Esophagus (tissue), 2 donors: ENCODE results near the gene NOL11. TPM values are rescaled to one million over a fixed set of nuclear protein-coding genes. Genes with fewer than 3 reads are reported as not detected.
A peak's percentile ranks its signal among the peaks of the same experiment; 100 is the strongest.
"Not testable (repeated sequence)": the region's sequence is repeated elsewhere in the genome, so short reads cannot be mapped to it uniquely, and the experiment has no call there.

Source experiments
- H3K27ac ChIP-seq, 2 donors: one replicate each; pipeline ENCODE4 v1.5.1; 2013; ENCODE audit warnings: low read depth in 2 of 2, mild to moderate bottlenecking in 2 of 2, inconsistent platforms in 1 of 2, low read length in 1 of 2, moderate library complexity in 1 of 2
- H3K27me3 ChIP-seq, 2 donors: one replicate each; pipeline ENCODE4 v1.6.1; 2013; ENCODE audit warnings: low read length in 2 of 2, control low read depth in 1 of 2, mild to moderate bottlenecking in 1 of 2; ENCODE audit not compliant: insufficient read depth in 2 of 2, control insufficient read depth in 1 of 2
- H3K36me3 ChIP-seq, 2 donors: one replicate each; pipeline ENCODE4 v1.6.1; 2013; ENCODE audit warnings: low read length in 1 of 2; ENCODE audit not compliant: control insufficient read depth in 2 of 2, insufficient read depth in 2 of 2
- H3K4me1 ChIP-seq, 2 donors: one replicate each; pipeline ENCODE4 v1.6.1; 2013; ENCODE audit warnings: low read length in 1 of 2; ENCODE audit not compliant: control insufficient read depth in 2 of 2, insufficient read depth in 2 of 2
- H3K4me3 ChIP-seq, 2 donors: one replicate each; pipeline ENCODE4 v1.5.1; 2013; ENCODE audit warnings: low read length in 2 of 2, mild to moderate bottlenecking in 2 of 2, low read depth in 1 of 2, moderate library complexity in 1 of 2
- H3K9me3 ChIP-seq, 2 donors: one replicate each; pipeline ENCODE4 v1.6.1; 2013; ENCODE audit warnings: mild to moderate bottlenecking in 2 of 2, low read depth in 1 of 2, low read length in 1 of 2, moderate library complexity in 1 of 2; ENCODE audit not compliant: control insufficient read depth in 2 of 2, insufficient read depth in 1 of 2
- WGBS, 2 donors: extraction: QIAGEN DNeasy Blood & Tissue Kit; methylation state at CpG; one replicate each; pipeline ENCODE4 v1.1.7; 2013; 5-methylcytosine and 5-hydroxymethylcytosine counted together
- polyA plus RNA-seq, 2 donors: library from polyadenylated mRNA; stranded (reverse); fragments of 200-250 nt; gene quantifications; one replicate each; pipeline ENCODE4 v1.2.3, GENCODE V29; 2013
- donor health status: healthy with polysubstance abuse.
- donor health status: Bipolar disorder and iron deficiency.

Gene NOL11
- polyA plus RNA-seq, 2 donors: 23.0 to 25.4 TPM

GRCh38 chr17:67747681-67748235, 30.0 kb downstream of the NOL11 start:
- 60 to 63% methylated on average over 2 of the region's 2 CpGs for WGBS, 2 donors
- Histone ChIP-seq H3K27me3 (no peaks in the 10 kb centered on the region), H3K27ac (no peak overlapping the region), H3K36me3 (peaks cover 0 to 7% of the 10 kb centered on the region in 2 donors), H3K4me3 (no peak overlapping the region), H3K9me3 (no peaks in the 10 kb centered on the region), H3K4me1 (peaks cover 0 to 6% of the 10 kb centered on the region in 2 donors)

- H3K4me1 ChIP-seq: peaks cover 0 to 6% of the 10 kb centered on the region in 2 donors
- H3K4me3 ChIP-seq: no peak overlapping the region
- H3K36me3 ChIP-seq: peaks cover 0 to 7% of the 10 kb centered on the region in 2 donors
- H3K27me3 ChIP-seq: no peaks in the 10 kb centered on the region
- H3K9me3 ChIP-seq: no peaks in the 10 kb centered on the region
- WGBS, 2 donors: 97 to 100% methylated on average over 4 of the region's 4 CpGs
- H3K27ac ChIP-seq: no peak overlapping the region
Measured at GRCh38 chr17:67750067-67750466, 32.3 kb downstream of the NOL11 start.

- peaks cover 0 to 7% of the 10 kb centered on the region in 2 donors for H3K36me3 ChIP-seq
- H3K4me3 ChIP-seq: no peak overlapping the region
- no peaks in the 10 kb centered on the region for H3K27me3 ChIP-seq
- H3K9me3 ChIP-seq: no peaks in the 10 kb centered on the region
- H3K4me1 ChIP-seq: peaks cover 0 to 6% of the 10 kb centered on the region in 2 donors
- 67 to 74% methylated on average over 9 of the region's 9 CpGs for WGBS, 2 donors
- H3K27ac ChIP-seq: peak overlapping the region; percentile 20 to 42
Measured at GRCh38 chr17:67751101-67752074, 33.7 kb downstream of the NOL11 start.

- not testable (repeated sequence) for H3K36me3 ChIP-seq, H3K9me3 ChIP-seq, H3K4me1 ChIP-seq, H3K27ac ChIP-seq, H3K4me3 ChIP-seq, H3K27me3 ChIP-seq
- 91 to 95% methylated on average over 3 of the region's 3 CpGs for WGBS, 2 donors
Measured at GRCh38 chr17:67752160-67752559, 34.4 kb downstream of the NOL11 start.

- Histone ChIP-seq H3K36me3 (peaks cover 0 to 7% of the 10 kb centered on the region in 2 donors), H3K4me3 (no peak overlapping the region), H3K27ac (no peak overlapping the region), H3K27me3 (no peaks in the 10 kb centered on the region), H3K4me1 (peaks cover 0 to 6% of the 10 kb centered on the region in 2 donors), H3K9me3 (no peaks in the 10 kb centered on the region)
- 94 to 95% methylated on average over 10 of the region's 10 CpGs for WGBS, 2 donors
Measured at GRCh38 chr17:67753026-67753425, 35.3 kb downstream of the NOL11 start.

GRCh38 chr17:67754001-67754400, 36.3 kb downstream of the NOL11 start:
- no peak overlapping the region for H3K4me3 ChIP-seq
- H3K27ac ChIP-seq: no peak overlapping the region
- WGBS, 2 donors: 95 to 96% methylated on average over 5 of the region's 5 CpGs
- peaks cover 0 to 6% of the 10 kb centered on the region in 2 donors for H3K4me1 ChIP-seq
- peaks cover 0 to 7% of the 10 kb centered on the region in 2 donors for H3K36me3 ChIP-seq
- H3K27me3 ChIP-seq: no peaks in the 10 kb centered on the region
- no peaks in the 10 kb centered on the region for H3K9me3 ChIP-seq

- not testable (repeated sequence) for H3K27me3 ChIP-seq, H3K9me3 ChIP-seq, H3K4me1 ChIP-seq, H3K27ac ChIP-seq, H3K36me3 ChIP-seq, H3K4me3 ChIP-seq
- WGBS, 2 donors: 97 to 99% methylated on average over 8 of the region's 8 CpGs
Measured at GRCh38 chr17:67754686-67755085, 37.0 kb downstream of the NOL11 start.

- not testable (repeated sequence) for H3K4me1 ChIP-seq, H3K36me3 ChIP-seq, H3K4me3 ChIP-seq, H3K27me3 ChIP-seq, H3K9me3 ChIP-seq, H3K27ac ChIP-seq
- 95 to 97% methylated on average over 9 of the region's 9 CpGs for WGBS, 2 donors
Measured at GRCh38 chr17:67756766-67757165, 39.0 kb downstream of the NOL11 start.

GRCh38 chr17:67759355-67760171, 41.8 kb downstream of the NOL11 start:
- 49 to 52% methylated on average over 11 of the region's 11 CpGs for WGBS, 2 donors
- H3K27ac ChIP-seq: no peak overlapping the region
- no peak overlapping the region for H3K4me3 ChIP-seq
- H3K27me3 ChIP-seq: no peaks in the 10 kb centered on the region
- H3K9me3 ChIP-seq: no peaks in the 10 kb centered on the region
- no peaks in the 10 kb centered on the region for H3K36me3 ChIP-seq
- H3K4me1 ChIP-seq: peaks cover 0 to 2% of the 10 kb centered on the region in 2 donors
